Rectal smooth muscle tissue (tissue), 1 donor: Measurements from ENCODE around the gene ALDH4A1.
"Not testable (repeated sequence)": the region's sequence is repeated elsewhere in the genome, so short reads cannot be mapped to it uniquely, and the experiment has no call there.

ENCODE experiments used
- H3K27ac ChIP-seq: one replicate; pipeline ENCODE4 v1.7.0; 2013; ENCODE audit warnings: low read depth, low read length, inconsistent platforms
- H3K27me3 ChIP-seq: one replicate; pipeline ENCODE4 v1.7.0; 2013; ENCODE audit warnings: low read length; ENCODE audit not compliant: control insufficient read depth, insufficient read depth
- H3K36me3 ChIP-seq: one replicate; pipeline ENCODE4 v1.7.0; 2013; ENCODE audit warnings: low read length; ENCODE audit not compliant: control insufficient read depth, insufficient read depth
- H3K4me1 ChIP-seq: one replicate; pipeline ENCODE4 v1.7.0; 2013; ENCODE audit warnings: low read length; ENCODE audit not compliant: control insufficient read depth, insufficient read depth
- H3K4me3 ChIP-seq: one replicate; pipeline ENCODE4 v1.7.0; 2013; ENCODE audit warnings: low read length
- H3K9ac ChIP-seq: one replicate; pipeline ENCODE4 v1.7.0; 2013; ENCODE audit warnings: low read length

ALDH4A1 gene

DNA sequence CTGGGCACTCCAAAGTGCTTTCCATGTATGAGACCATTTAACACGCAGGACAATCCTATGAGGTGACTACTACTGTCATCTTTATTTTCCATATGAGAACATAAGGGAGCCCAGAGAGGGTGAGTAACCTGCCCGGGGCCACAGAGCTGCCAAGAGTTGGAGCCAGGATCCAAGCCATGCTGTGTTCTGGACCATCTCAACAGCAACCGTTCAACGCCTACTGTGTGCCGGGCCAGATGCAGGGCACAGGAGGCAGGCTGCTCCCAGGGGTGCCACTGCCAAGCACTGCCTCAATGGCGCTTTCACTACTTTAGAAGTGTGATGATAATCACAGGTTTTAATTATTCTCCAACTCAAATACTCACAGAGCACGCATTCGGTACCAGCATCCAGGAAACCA is 3.8 kb downstream of the ALDH4A1 start:
- Histone ChIP-seq H3K9ac (no peak overlapping the region), H3K27me3 (no peaks in the 10 kb centered on the region), H3K4me1 (no peaks in the 10 kb centered on the region), H3K4me3 (no peak overlapping the region), H3K27ac (no peak overlapping the region), H3K36me3 (no peaks in the 10 kb centered on the region)

DNA sequence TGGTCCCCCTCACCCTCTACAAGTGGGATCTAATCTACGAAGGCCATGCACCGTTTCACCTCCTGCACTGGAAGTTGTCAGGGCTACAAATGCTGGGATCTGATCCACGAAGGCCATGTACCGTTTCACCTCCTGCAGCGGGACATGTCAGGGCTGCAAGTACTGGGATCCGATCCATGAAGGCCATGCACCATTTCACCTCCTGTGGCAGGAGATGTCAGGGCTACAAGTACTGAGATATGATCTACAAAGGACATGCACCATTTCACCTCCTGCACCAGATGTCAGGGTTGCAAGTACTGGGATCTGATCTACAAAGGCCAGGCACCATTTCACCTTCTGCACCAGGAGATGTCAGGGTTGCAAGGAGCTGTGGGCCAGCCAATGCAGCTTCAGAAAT is 7.0 kb downstream of the ALDH4A1 start:
- no peak overlapping the region for H3K9ac ChIP-seq
- no peak overlapping the region for H3K4me3 ChIP-seq
- no peaks in the 10 kb centered on the region for H3K4me1 ChIP-seq
- no peak overlapping the region for H3K27ac ChIP-seq
- H3K27me3 ChIP-seq = no peaks in the 10 kb centered on the region
- H3K36me3 ChIP-seq = no peaks in the 10 kb centered on the region

DNA sequence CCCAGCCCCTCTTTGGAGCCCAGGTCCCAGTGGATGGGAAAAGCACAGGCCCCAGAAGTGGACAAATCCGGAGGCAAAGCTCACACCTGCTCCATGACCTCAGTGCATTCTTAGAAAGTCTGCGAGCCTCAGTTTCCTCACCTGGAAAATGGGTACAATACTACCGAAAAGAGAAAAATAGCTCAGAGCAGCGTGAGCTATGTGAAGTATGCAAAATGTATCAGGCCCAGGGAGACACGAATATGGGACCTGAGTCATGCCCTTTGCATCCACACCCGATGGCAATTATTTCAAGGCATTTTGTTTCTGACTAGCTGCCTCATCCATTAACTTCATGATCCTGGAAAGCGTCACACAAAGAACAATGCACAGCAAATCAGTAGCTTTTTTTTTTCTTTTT is 9.2 kb downstream of the ALDH4A1 start:
- H3K36me3 ChIP-seq = no peaks in the 10 kb centered on the region
- no peak overlapping the region for H3K4me3 ChIP-seq
- no peaks in the 10 kb centered on the region for H3K27me3 ChIP-seq
- no peak overlapping the region for H3K9ac ChIP-seq
- no peak overlapping the region for H3K27ac ChIP-seq
- no peaks in the 10 kb centered on the region for H3K4me1 ChIP-seq

- H3K4me3 ChIP-seq, H3K36me3 ChIP-seq, H3K9ac ChIP-seq, H3K27ac ChIP-seq, H3K4me1 ChIP-seq, H3K27me3 ChIP-seq: not testable (repeated sequence)
Measured at GRCh38 chr1:18891858-18892257, 10.5 kb downstream of the ALDH4A1 start.

- H3K4me1 ChIP-seq = no peaks in the 10 kb centered on the region
- H3K9ac ChIP-seq = no peak overlapping the region
- H3K27me3 ChIP-seq = no peaks in the 10 kb centered on the region
- H3K27ac ChIP-seq = no peak overlapping the region
- H3K36me3 ChIP-seq = no peaks in the 10 kb centered on the region
- H3K4me3 ChIP-seq = no peak overlapping the region
Measured at GRCh38 chr1:18891426-18891780, 11.0 kb downstream of the ALDH4A1 start.

DNA sequence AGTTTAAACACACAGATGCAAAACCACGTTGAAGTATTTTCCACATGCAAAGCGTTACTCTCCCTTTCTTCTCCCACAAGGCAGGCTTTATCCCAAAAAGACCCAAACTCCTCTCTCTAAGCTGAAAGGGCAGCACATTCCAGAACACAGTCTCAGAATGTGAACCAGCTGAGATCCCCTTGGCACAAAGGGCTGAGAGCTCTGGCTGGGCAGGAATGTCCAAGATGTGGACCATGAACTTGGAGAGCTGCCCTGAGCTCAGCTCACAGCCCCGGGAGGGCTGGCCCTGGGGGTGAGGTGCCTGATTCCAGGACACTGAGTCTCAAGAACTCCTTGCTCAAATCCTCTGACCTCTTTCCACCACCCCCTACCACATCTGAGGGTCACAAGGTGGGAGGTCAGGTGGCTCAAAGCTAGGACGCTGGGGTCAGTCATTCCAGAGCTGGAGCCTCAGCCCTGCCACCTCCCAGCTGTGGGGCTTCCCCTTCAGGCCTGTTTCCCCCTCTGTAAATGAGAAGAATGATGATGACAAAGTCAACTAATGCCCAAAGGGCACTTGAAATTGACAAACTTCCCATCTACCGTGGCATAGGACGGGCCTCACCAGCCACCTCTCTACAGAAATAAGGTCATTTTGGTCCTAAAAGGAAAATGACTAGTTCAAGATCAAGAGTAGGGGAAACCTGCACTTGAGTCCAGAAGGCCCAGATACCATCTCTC is 11.5 kb downstream of the ALDH4A1 start:
- H3K27me3 ChIP-seq = no peaks in the 10 kb centered on the region
- no peak overlapping the region for H3K27ac ChIP-seq
- H3K36me3 ChIP-seq = no peaks in the 10 kb centered on the region
- no peak overlapping the region for H3K9ac ChIP-seq
- no peaks in the 10 kb centered on the region for H3K4me1 ChIP-seq
- no peak overlapping the region for H3K4me3 ChIP-seq

DNA sequence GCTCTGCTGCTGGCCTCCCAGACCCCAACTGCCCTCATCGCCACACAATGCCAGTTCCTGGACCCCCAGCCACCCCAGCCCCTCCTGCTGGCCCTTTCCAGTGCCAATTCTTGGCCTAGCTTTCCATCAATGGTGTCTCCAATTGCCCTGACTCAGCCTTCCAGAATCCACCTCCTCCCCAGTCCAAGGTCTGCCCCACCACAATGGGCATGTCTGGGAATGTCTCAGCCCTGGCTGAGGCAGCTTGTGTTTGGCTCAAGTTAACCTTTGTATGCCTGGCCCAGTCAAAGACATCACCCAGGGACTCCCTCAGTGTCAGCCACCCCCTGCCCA is 16.4 kb downstream of the ALDH4A1 start:
- Histone ChIP-seq H3K9ac (no peak overlapping the region), H3K36me3 (no peaks in the 10 kb centered on the region), H3K27ac (no peak overlapping the region), H3K27me3 (no peaks in the 10 kb centered on the region), H3K4me3 (no peak overlapping the region), H3K4me1 (no peaks in the 10 kb centered on the region)

DNA sequence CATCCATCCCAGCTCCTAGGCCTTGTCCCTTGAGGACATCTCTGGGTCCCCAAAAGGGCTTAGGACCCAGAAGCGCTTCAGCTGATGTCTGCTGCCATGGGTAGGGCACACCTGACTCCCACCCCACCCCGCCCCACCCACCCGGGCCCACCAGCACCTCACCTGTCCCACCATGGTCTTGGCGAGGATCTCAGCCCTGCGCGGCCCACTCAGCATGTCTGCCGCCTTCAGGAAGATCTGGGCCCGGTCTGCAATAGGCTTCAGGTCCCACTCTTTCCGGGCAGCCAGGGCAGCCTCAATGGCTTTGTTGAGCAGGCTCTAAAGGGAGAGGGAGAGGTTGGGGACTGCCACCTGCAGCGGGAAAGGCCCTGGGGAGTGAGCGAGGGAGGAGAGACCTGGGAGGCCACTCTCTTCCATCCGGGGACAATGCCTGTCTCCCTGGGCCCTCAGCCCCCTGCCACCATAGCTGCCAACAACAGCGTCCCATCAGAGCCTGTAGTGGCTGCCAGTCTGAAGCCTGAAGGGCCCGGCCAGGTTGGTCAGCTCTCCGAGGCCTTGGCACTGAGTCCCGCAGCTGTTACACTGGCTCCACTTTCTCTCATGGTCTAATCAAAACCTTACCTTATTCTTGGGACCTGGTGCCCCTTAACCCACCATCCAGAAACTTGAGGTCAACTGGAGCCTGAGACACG is 16.9 kb downstream of the ALDH4A1 start:
- no peak overlapping the region for H3K27ac ChIP-seq
- H3K4me1 ChIP-seq = no peaks in the 10 kb centered on the region
- no peaks in the 10 kb centered on the region for H3K27me3 ChIP-seq
- no peak overlapping the region for H3K4me3 ChIP-seq
- no peak overlapping the region for H3K9ac ChIP-seq
- H3K36me3 ChIP-seq = no peaks in the 10 kb centered on the region

DNA sequence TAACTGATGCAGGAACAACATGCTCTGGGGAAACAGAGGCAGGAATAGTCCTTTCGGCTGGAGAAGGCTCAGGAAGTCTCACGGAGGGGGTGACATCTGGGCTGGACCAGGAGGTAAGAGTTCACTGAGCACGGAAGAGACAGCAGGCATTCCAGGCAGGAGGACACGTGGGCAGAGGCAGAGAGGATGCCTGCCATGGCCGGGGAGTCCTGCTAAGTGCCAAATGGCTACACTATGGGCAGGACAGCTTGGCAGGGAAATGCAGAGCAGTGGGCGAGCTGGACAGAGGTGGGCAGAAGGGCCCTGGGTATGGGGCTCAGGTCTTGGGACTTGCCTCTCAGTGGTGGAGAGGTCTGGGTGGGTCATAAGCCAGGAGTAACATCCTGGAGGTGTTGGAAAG is 17.6 kb downstream of the ALDH4A1 start:
- H3K36me3 ChIP-seq = no peaks in the 10 kb centered on the region
- no peak overlapping the region for H3K9ac ChIP-seq

DNA sequence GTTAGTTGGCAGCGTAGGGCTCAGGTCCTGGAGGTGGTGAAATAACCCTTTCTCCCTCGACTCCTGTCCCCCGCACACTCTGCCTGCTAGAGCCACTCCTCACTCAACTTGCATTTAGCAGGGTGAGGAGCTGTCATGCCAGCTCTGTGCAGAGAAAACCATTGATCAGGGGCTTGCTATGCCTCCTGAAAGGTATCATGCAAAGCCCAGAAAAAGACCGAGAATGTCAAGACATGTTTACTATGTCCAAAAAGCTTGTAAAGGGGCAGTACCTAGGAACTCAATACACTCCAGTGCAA is 18.0 kb downstream of the ALDH4A1 start:
- Histone ChIP-seq H3K36me3 (no peaks in the 10 kb centered on the region), H3K9ac (no peak overlapping the region), H3K27me3 (no peaks in the 10 kb centered on the region), H3K4me3 (no peak overlapping the region), H3K27ac (no peak overlapping the region), H3K4me1 (no peaks in the 10 kb centered on the region)

More for the DNA sequence above, 17.6 kb downstream of the ALDH4A1 start:
- Histone ChIP-seq H3K27me3 (no peaks in the 10 kb centered on the region), H3K27ac (no peak overlapping the region), H3K4me1 (no peaks in the 10 kb centered on the region), H3K4me3 (no peak overlapping the region)

DNA sequence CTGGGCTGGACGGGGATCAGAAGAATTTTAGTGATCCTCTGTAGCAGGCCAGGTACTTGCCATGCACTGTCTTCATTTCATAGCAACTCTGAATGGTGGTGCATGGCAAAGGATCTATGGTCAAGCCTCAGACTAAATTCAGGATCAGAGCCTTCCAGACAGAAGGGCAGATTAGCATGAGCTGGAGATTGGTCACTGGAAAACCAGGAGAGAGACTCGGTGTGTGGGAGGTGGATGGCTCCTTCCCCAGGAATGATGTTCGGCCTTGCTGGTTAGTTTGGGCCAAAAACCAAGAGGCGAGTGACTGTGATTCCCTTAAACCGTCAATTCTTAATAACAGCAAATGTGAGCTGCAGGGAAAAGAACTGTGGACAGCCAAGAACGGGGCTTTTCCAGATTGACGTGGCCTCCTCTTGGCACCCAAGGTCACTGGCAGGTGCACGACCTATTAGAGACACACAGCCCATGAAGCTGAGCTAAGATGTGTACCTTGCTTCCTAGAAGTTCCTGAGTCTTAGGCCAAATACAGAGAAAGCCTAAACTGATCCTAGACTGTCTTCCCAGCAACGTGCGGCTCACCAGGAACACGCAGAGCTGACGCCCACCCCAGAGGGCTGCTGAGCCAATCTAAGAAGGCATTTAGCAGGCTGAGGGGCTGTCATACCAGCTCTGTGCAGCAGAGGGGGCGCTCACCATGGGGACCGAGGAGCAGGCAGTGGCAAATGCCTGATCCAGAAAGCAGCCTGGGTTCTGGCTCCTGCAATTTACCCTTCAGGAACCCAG is 18.5 kb downstream of the ALDH4A1 start:
- Histone ChIP-seq H3K9ac (no peak overlapping the region), H3K36me3 (no peaks in the 10 kb centered on the region), H3K4me1 (no peaks in the 10 kb centered on the region), H3K27ac (no peak overlapping the region), H3K27me3 (no peaks in the 10 kb centered on the region), H3K4me3 (no peak overlapping the region)

- no peaks in the 10 kb centered on the region for H3K36me3 ChIP-seq
- H3K9ac ChIP-seq = no peak overlapping the region
- no peak overlapping the region for H3K4me3 ChIP-seq
- H3K4me1 ChIP-seq = no peaks in the 10 kb centered on the region
- no peaks in the 10 kb centered on the region for H3K27me3 ChIP-seq
- no peak overlapping the region for H3K27ac ChIP-seq
Measured at GRCh38 chr1:18883079-18883478, 19.3 kb downstream of the ALDH4A1 start.

DNA sequence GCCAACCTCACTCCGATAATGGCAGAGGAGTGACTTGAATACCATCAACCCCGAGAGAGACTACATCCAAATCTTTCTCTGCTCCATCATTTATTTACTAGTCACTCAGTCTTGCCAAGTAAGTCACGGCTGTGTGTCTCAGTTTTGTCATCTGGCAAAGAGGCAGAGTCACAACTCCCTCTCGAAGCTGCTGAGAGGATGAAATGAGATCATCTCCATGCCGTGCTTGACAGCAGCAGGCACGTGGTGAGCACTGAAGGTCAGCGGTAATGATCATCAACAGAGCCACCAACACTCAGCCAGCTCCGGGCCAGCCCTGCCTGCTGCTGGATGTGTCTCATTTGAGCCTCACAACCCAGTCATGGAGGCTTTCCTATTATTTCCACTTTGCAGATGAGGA is 19.9 kb downstream of the ALDH4A1 start:
- Histone ChIP-seq H3K9ac (no peak overlapping the region), H3K27me3 (no peaks in the 10 kb centered on the region), H3K36me3 (no peaks in the 10 kb centered on the region), H3K27ac (no peak overlapping the region), H3K4me1 (no peaks in the 10 kb centered on the region), H3K4me3 (no peak overlapping the region)
